Measurements from ENCODE around the gene TMEM154.

- TF ChIP-seq POLR2A (IDR thresholded peaks at IDR 0.05) (no peak), EP300 (IDR thresholded peaks at IDR 0.05) (no peak)
These were observed 6.7 kb upstream of the TMEM154 start for GRCh38 chr4:152686452-152687013.

Data from tibial nerve (tissue), 3 donors.